ENCODE results near the gene SHTN1.

The SHTN1 gene

GRCh38 chr10:116972131-116972530, 32.9 kb downstream of the SHTN1 start:
- FAIRE-seq (no peak), DNase-seq (ENCODE audit: insufficient read length, low spot score) (no peak)
- no peak for TF ChIP-seq PAX5 (IDR thresholded peaks at IDR 0.05; ENCODE audit: insufficient read depth, low read length, severe bottlenecking)
- TF ChIP-seq POLR2AphosphoS5 (IDR thresholded peaks at IDR 0.05; ENCODE audit: low read depth, low read length): no peak
- TF ChIP-seq POLR2A (IDR thresholded peaks at IDR 0.05; ENCODE audit: low read depth, low read length): no peak
- TF ChIP-seq TAF1 (IDR thresholded peaks at IDR 0.05; ENCODE audit: low read depth, low read length): no peak
- TF ChIP-seq SPI1 (IDR thresholded peaks at IDR 0.05; ENCODE audit: low read depth, low read length): no peak
- TF ChIP-seq POU2F2 (IDR thresholded peaks at IDR 0.05; ENCODE audit: low read depth, low read length): no peak

GRCh38 chr10:116970050-116970449, 34.9 kb downstream of the SHTN1 start:
- no peak for DNase-seq (ENCODE audit: insufficient read length, low spot score)
- no peak for TF ChIP-seq POLR2AphosphoS5 (IDR thresholded peaks at IDR 0.05; ENCODE audit: low read depth, low read length)
- no peak for TF ChIP-seq POLR2A (IDR thresholded peaks at IDR 0.05; ENCODE audit: low read depth, low read length)
- TF ChIP-seq POU2F2 (IDR thresholded peaks at IDR 0.05; ENCODE audit: low read depth, low read length): no peak
- no peak for TF ChIP-seq TAF1 (IDR thresholded peaks at IDR 0.05; ENCODE audit: low read depth, low read length)
- TF ChIP-seq SPI1 (IDR thresholded peaks at IDR 0.05; ENCODE audit: low read depth, low read length): no peak
- no peak for TF ChIP-seq PAX5 (IDR thresholded peaks at IDR 0.05; ENCODE audit: insufficient read depth, low read length, severe bottlenecking)
- no peak for FAIRE-seq

GRCh38 chr10:116968331-116968730, 36.7 kb downstream of the SHTN1 start:
- no peak for DNase-seq (ENCODE audit: insufficient read length, low spot score)
- TF ChIP-seq SPI1 (IDR thresholded peaks at IDR 0.05; ENCODE audit: low read depth, low read length) (no peak), TAF1 (IDR thresholded peaks at IDR 0.05; ENCODE audit: low read depth, low read length) (no peak), PAX5 (IDR thresholded peaks at IDR 0.05; ENCODE audit: insufficient read depth, low read length, severe bottlenecking) (no peak), POLR2AphosphoS5 (IDR thresholded peaks at IDR 0.05; ENCODE audit: low read depth, low read length) (no peak), POLR2A (IDR thresholded peaks at IDR 0.05; ENCODE audit: low read depth, low read length) (no peak), POU2F2 (IDR thresholded peaks at IDR 0.05; ENCODE audit: low read depth, low read length) (no peak)
- FAIRE-seq: no peak

GRCh38 chr10:116961406-116962251, 43.4 kb downstream of the SHTN1 start:
- DNase-seq (ENCODE audit: insufficient read length, low spot score) (no peak), FAIRE-seq (no peak)
- TF ChIP-seq POLR2AphosphoS5 (IDR thresholded peaks at IDR 0.05; ENCODE audit: low read depth, low read length) (no peak), POLR2A (IDR thresholded peaks at IDR 0.05; ENCODE audit: low read depth, low read length) (no peak), POU2F2 (IDR thresholded peaks at IDR 0.05; ENCODE audit: low read depth, low read length) (no peak), TAF1 (IDR thresholded peaks at IDR 0.05; ENCODE audit: low read depth, low read length) (no peak), SPI1 (IDR thresholded peaks at IDR 0.05; ENCODE audit: low read depth, low read length) (no peak), PAX5 (IDR thresholded peaks at IDR 0.05; ENCODE audit: insufficient read depth, low read length, severe bottlenecking) (no peak)

- FAIRE-seq (no peak), DNase-seq (ENCODE audit: insufficient read length, low spot score) (no peak)
- TF ChIP-seq POLR2AphosphoS5 (IDR thresholded peaks at IDR 0.05; ENCODE audit: low read depth, low read length) (no peak), POLR2A (IDR thresholded peaks at IDR 0.05; ENCODE audit: low read depth, low read length) (no peak), SPI1 (IDR thresholded peaks at IDR 0.05; ENCODE audit: low read depth, low read length) (no peak), TAF1 (IDR thresholded peaks at IDR 0.05; ENCODE audit: low read depth, low read length) (no peak), PAX5 (IDR thresholded peaks at IDR 0.05; ENCODE audit: insufficient read depth, low read length, severe bottlenecking) (no peak), POU2F2 (IDR thresholded peaks at IDR 0.05; ENCODE audit: low read depth, low read length) (no peak)
Observed at GRCh38 chr10:116960066-116960776, 44.8 kb downstream of the SHTN1 start.

GRCh38 chr10:116952729-116953128, 52.3 kb downstream of the SHTN1 start:
- TF ChIP-seq POU2F2 (IDR thresholded peaks at IDR 0.05; ENCODE audit: low read depth, low read length) (no peak), SPI1 (IDR thresholded peaks at IDR 0.05; ENCODE audit: low read depth, low read length) (no peak), TAF1 (IDR thresholded peaks at IDR 0.05; ENCODE audit: low read depth, low read length) (no peak), POLR2A (IDR thresholded peaks at IDR 0.05; ENCODE audit: low read depth, low read length) (no peak), PAX5 (IDR thresholded peaks at IDR 0.05; ENCODE audit: insufficient read depth, low read length, severe bottlenecking) (no peak), POLR2AphosphoS5 (IDR thresholded peaks at IDR 0.05; ENCODE audit: low read depth, low read length) (no peak)
- DNase-seq (ENCODE audit: insufficient read length, low spot score) (no peak), FAIRE-seq (no peak)

- no peak for FAIRE-seq
- TF ChIP-seq TAF1 (IDR thresholded peaks at IDR 0.05; ENCODE audit: low read depth, low read length): no peak
- DNase-seq (ENCODE audit: insufficient read length, low spot score): no peak
Observed at GRCh38 chr10:116948530-116948870, 56.5 kb downstream of the SHTN1 start.

GRCh38 chr10:116947841-116948529, 57.0 kb downstream of the SHTN1 start:
- no peak for DNase-seq (ENCODE audit: insufficient read length, low spot score)
- FAIRE-seq: no peak
- TF ChIP-seq PAX5 (IDR thresholded peaks at IDR 0.05; ENCODE audit: insufficient read depth, low read length, severe bottlenecking) (no peak), POLR2A (IDR thresholded peaks at IDR 0.05; ENCODE audit: low read depth, low read length) (no peak)

- FAIRE-seq (no peak), DNase-seq (ENCODE audit: insufficient read length, low spot score) (no peak)
- TF ChIP-seq PAX5 (IDR thresholded peaks at IDR 0.05; ENCODE audit: insufficient read depth, low read length, severe bottlenecking) (no peak), POLR2A (IDR thresholded peaks at IDR 0.05; ENCODE audit: low read depth, low read length) (no peak), POU2F2 (IDR thresholded peaks at IDR 0.05; ENCODE audit: low read depth, low read length) (no peak)
Observed at GRCh38 chr10:116944911-116945310, 60.1 kb downstream of the SHTN1 start.

Data from GM12891 (cell line).